A204.1 (cell line): ENCODE data around the gene GRID2IP.

Source experiments
- FAIRE-seq: peaks from 2 replicates; lab custom pipeline; 2012; peaks lifted over from hg19 to GRCh38; lab: Jason Lieb, UNC

The GRID2IP gene

DNA sequence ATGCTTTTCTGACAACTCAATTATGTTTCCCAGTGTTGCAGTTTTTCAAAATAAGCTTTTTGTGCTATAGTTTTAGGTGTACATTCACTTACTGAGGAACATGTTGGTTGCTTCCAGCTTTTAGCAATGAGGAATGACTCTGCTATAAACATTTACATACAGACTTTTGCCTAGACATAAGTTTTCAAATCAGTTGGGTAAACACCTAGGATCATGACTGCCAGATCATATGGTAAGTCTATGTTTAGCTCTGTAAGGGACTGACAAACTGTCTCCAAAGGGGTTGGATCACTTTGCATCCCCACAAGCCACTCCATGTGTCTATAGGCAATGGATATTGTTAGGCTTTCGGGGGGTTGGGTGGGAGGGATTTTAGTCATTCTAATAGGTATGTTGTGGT, 10.8 kb upstream of the GRID2IP start:
- no peak for FAIRE-seq

DNA sequence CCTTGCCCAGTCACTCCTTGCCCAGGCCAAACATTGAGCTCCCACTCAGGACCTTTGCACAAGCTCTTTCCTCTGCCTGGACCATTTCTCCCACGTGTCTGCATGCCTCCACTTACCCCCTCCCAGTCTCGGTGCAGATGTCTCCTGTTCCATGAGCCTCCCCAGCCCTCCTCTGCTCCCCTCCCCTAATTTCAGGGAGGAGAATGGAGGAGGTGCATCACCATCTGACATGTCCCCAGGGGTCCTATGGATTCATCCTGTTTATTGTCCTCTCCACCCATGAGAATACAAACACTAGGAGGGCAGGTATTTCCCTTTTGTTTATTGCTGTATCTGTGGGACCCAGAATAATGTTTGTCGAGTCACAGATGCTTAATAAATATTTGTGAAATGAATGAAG, 8.6 kb upstream of the GRID2IP start:
- FAIRE-seq, result no peak

- no peak for FAIRE-seq
Measured at GRCh38 chr7:6558837-6559236, 7.6 kb upstream of the GRID2IP start.

DNA sequence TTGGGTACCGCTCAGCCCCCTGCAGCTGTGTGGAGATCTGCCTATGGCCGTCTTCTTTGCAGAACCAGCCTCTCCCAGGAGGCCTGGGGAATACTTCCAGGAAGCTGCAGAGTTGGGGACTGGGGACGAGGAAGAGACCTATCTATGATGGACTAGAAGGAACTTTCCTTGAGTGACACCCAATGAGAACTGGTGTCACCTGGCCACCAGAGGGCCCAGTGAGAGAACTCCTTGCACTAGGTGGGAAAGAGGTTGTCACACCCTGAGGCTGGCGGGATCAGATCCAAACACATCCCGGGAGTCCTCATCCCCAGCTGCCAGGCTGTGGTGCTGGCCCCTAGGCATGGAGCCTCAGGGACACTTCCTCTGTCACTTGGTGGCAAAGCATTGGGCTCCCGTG, 4.9 kb upstream of the GRID2IP start:
- FAIRE-seq, result no peak

DNA sequence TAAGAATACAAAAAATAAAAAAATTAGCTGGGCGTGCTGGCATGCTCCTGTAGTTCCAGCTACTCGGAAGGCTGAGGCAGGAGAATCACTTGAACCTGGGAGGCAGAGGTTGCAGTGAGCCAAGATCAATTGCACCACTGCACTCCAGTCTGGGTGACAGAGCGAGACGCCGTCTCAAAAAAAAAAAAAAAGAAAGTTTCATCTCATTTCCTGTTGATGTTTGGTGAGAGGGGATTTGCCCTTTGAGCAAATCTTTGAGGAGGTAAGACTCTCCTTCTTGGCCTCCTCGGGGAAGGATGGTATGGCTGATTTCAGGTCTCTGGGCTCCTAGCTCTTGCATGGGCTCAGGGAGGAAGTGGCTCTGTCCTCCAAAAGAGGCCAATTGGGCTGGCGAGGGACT, 3.6 kb upstream of the GRID2IP start:
- no peak for FAIRE-seq

- no peak for FAIRE-seq
Measured at GRCh38 chr7:6553448-6554044, 2.3 kb upstream of the GRID2IP start.

- FAIRE-seq, result no peak
Measured at GRCh38 chr7:6547400-6547799, 3.9 kb downstream of the GRID2IP start.

- FAIRE-seq, result no peak
Measured at GRCh38 chr7:6546498-6547251, 4.6 kb downstream of the GRID2IP start.

DNA sequence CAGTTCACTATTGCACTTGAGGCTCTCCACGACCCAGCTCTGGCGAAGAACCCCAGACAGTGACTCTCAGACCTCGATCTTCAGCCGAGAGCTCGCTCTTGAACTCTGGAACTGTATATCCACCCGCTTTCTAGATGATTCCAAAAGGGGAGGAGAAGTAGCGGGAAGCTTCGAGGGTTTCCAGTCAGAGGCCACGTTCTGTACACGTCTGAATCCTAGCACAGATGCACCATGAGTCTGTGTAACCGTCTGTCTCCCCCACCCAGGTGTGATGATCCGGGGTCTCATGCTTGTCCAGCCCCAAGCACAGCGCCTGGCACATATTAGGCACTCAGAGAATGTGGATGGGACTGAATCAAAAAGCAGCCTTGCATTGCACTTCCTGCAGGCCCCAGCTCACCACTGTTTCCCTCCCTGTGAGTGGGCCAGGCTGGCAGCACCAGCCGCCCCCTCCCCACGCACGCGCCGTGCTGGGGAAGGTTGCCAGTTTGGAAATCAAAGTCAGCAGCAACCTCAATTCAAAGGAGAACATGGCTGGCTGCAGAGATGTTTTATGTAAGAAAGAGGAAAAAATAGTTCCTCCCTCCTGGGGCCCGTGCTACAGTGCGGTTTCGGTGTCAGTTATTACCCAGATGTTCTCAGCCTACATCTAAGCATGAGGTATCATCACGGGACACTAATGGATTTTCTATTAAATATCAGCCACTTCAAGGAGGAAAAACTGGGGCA, 5.7 kb downstream of the GRID2IP start:
- no peak for FAIRE-seq

- FAIRE-seq, result no peak
Measured at GRCh38 chr7:6542368-6542767, 8.9 kb downstream of the GRID2IP start.

DNA sequence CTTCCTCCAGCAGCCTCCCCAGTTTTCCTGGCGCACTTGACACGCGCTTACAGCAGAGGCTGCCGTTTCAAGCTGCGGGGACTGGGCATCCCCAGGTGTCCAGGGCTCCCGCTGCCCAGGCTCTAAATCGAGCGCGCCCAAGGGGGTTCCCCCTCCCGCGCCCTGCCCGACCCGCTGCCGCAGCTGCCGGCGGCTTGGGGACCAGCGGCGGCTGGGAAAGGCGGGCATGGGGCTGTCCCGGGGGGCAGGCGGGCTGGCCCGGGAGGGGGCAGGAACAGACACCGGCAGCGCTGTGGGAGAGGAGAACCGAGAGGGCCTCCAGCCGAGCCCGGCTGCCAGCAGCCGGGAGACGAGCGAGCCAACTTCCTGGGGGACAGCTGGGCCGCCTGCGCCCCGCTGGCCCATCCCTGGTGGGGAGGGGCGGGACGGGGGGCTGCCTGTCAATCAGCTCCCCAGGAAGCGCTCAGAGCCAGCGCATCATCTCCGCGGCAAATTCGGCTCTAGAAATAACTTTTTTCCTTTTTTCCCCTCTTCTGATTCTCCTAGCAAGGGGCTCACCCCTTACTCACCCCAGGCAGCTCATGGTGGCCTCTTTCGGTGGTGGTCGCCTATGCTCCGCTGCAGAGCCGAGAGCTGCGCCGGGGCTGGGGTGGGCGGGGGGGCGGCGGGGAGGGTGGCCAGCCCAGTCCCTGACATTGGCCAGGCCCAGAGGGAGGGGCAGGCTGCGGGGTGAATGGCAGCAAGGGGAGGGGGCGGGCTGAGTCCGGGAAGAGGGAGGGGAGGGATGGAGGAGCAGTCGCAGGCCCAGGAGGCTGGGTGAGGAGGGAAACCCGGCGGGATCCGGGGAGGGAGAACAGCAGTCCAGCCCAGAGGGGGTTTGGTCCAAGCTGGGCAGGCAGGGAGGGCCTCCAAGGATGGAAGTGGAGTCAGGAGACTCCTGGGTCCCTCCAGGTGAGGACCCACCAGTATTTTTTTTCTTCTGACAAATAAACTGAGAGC, 14.7 kb downstream of the GRID2IP start:
- FAIRE-seq, result no peak

DNA sequence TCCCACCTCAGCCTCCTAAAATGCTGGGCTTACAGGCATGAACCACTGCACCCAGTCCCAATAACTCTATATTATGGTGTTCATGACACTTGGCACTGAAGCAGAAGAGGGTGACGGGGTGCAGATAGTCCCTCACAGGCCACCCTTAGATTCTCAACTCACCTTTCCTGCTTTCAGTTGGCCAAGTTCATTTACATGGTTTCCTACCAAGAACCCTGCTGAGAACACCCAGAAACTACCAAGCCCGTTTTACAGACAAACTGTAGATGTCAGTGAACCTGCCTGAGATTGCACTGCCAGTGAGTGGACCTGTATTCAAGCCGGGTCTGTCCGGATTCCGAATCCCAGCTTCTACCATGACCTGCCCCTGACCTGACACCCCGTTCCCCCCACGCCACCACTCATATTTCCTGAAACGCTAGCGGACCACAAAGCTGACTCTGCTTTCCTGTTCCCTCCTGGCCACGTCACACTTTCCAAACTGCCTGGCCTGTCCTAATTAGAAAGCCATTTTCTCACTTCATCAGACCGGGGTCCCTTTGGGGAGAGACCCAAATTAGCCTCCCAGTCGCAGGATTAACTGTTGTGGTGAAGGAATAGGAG, 17.3 kb downstream of the GRID2IP start:
- FAIRE-seq, result no peak

DNA sequence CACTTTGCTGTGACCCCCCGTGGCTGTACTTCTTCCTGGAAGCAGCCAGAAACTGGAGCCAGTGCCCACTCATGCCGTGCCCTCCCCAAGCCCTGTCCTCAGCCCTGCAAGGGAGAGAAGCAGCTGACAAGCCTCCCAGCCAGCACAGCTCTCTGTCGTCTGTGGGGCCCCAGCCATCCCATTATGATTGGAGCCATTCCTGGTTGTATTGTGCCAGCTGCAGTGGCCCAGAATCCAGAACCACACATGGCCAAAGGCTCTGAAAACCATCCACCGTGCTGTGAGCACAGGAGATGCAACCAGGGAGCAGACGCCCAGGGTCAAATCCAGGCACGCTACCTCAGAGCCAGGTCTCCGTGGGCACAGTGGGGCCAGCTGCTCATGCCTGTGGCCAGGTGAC, 18.7 kb downstream of the GRID2IP start:
- FAIRE-seq, result no peak

GRCh38 chr7:6531492-6532279, 19.6 kb downstream of the GRID2IP start:
- no peak for FAIRE-seq

DNA sequence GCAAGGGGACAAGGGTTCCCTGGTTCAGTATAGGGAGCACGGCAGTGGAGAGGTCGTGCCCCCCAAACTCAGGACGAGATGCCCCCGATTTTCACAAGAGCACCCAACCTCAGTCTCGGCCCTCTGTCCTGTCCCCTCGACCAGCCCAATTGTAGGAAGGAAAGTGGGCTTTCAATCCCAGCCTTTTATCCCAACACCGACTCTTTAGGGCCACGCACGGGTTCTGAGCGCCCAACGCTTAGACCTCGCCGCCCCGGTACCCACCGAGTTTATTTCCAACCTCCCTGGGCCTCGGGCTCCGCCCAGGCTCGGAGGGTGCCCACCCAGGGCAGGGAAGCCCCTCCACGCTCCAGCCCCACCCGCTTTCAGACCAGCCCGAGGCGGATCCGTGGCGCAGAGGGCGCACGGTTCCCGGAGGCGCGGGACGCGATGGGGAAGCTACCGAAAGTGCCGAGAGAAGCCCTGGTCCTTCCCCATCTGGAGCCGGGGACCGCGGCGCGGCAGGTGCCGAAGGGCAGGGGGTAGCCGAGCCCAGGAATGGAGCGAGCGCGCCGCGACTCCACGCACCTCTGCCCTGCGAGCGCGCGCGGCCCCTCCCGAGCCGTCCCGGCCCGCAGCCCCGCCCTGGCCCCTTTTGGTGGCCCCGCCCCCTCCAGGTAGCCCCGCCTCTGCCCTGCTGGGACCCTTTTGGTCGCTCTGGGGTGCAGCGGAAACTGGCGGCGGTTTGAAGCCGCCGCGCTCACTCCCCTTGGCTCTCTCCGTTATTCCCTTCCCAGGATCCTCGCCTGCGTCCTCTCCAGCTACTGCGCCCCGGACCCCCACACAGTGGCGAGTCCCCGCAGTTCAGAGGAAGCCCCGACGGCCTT, 20.4 kb downstream of the GRID2IP start:
- no peak for FAIRE-seq

DNA sequence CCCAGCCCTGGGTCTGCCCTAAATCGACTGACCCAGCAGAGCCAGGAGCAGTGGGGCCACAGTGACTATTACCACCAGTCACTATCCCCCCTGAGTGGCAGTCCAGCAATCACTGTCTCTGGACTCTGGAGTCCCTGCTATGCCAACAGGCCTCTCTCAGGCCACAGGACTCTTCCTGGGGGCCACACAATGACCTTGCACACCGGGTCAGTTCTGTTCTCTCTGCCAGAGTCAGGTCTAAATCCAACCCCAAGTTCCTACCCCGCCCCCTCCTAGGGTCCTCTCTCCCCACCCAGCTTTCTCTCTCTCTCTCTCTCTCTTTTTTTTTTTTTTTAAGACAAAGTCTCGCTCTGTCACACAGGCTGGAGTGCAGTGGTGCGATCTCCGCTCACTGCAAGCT, 21.6 kb downstream of the GRID2IP start:
- no peak for FAIRE-seq

DNA sequence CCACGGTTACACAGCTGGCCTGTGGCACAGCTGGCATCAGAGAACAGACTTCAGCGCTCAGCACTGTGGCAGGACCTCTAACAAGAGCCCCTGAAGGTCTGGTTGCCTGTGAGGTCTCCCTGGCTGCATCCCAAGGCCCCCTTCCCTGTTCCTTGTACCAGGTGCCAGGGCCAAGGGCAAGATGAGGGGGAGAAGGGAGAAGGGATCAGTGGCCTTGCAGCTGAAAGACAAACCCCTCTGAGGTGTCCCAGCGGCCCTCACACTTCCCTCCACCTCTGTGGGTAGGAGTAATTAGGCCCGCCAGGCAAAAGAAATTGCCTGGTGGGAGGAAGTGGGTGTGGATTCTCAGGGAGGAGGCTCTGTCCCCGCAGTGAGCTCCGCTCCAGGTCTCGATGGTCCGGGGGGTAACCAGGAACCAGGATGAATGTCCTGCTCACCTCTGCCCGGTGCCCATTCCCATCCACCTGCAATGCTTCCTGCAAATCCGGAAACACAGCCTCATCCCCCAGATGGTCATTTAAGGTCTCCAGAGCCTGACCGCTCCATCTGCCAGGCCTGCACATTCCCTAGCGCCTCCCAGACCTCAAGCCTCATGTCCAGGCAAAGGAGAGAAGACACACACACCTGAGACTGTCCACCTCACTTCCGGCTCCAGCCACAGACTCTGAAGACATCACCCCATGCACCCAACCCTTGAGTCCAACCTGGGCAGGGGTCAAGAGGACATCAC, 22.7 kb downstream of the GRID2IP start:
- FAIRE-seq, result no peak

GRCh38 chr7:6526997-6527378, 24.3 kb downstream of the GRID2IP start:
- no peak for FAIRE-seq
